HG03095 (cell line): ENCODE measurements around the gene TGFBR3.
A peak's percentile ranks its signal among the peaks of the same experiment; 100 is the strongest.

Experiments
- ATAC-seq: cut with Tn5 transposase; IDR thresholded peaks from one replicate; pipeline ENCODE4 v1.9.1; 2021; ENCODE audit warnings: moderate library complexity; ENCODE audit not compliant: unreplicated experiment

TGFBR3 gene

GRCh38 chr1:91803847-91804545 is 82.0 kb downstream of the TGFBR3 start:
- ATAC-seq = peak; percentile 75

GRCh38 chr1:91803123-91803522 is 82.8 kb downstream of the TGFBR3 start:
- ATAC-seq = no peak

- ATAC-seq = no peak
Measured at GRCh38 chr1:91801496-91802115, 84.3 kb downstream of the TGFBR3 start.

DNA sequence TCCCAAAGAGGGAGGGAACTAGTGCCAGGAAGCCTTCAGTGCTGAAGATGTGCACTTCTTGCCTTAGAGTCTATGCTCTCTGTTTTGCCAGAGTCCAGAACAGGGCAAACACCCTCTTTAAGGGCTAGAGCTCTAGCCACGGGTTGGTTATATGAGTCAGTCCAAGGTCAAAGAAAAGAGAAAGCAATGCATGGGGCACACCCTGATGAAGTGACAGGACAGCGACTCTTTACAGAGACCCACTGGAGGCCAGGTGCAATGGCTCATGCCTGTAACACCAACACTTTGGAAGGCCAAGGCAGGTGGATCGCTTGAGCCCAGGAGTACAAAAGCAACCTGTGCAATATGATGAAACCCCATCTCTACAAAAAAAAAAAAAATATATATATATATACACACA is 86.1 kb downstream of the TGFBR3 start:
- no peak for ATAC-seq

- ATAC-seq = no peak
Measured at GRCh38 chr1:91799159-91799558, 86.8 kb downstream of the TGFBR3 start.

DNA sequence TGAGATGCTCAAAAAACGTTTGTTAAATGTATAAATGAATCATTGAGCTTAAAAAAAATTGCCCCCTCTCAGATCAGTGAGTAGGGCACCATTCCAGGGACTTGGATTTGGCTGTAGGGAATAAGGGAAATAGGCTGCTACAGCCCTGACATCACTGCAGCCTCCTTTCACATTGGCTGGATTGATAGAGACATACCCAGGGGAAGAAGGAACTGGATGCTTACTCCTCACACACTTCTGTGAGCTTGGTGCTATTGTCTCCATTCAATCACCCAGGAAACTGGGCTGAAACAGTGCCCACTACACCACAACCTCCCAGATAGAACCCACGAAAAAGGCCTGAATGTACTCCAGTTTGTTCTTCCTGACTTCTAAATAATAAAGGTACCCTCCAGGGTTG is 87.2 kb downstream of the TGFBR3 start:
- no peak for ATAC-seq

- ATAC-seq = no peak
Measured at GRCh38 chr1:91798241-91798648, 87.7 kb downstream of the TGFBR3 start.

DNA sequence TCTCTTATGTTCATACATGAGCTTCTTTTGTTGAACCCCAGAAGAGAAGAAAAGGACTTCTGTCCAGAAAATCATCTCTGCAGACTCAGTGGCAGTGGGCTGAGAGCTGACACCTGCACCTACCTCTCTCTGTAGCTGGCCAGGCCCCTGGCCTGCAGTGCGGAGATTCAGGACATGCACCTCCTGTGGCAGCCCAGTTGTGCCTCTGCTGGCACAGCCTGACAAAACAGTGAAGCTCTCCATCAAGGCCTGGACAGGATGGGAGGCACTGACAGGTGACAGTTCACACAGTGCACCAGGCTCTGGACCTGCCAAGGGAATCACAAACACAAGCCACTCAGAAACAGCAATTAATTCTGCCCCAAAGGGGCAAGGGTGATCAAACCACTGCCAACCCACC is 88.8 kb downstream of the TGFBR3 start:
- no peak for ATAC-seq

DNA sequence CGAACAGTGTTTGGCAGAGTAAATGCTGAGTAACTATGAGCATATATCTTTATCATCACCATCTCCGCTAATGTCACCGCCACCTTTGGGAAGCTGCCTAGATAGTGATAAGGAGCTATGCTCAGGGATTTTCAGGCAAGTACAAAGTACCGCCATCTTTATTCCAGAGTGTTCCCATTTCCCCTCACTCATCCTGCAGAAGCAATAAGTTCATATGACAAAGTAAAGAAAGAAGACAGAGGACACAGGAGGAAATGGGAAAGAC is 89.6 kb downstream of the TGFBR3 start:
- no peak for ATAC-seq

- no peak for ATAC-seq
Measured at GRCh38 chr1:91795591-91796389, 90.2 kb downstream of the TGFBR3 start.

DNA sequence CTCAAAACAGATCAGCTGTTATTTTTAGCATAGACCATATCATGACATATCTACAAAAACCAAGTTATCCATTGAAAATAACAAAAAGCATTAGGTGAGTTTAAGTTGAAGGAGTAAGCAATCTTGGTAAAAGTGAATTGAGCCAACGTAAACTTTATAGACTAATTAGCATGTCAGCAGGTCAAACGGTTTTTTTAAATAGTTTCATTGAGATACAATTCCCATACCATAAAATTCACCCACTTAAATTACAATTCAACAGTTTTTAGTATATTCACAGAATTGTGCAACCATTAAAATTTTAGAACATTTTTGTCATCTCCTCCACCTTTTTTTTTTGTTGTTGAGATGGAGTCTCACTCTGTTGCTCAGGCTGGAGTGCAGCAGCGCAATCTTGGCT is 92.1 kb downstream of the TGFBR3 start:
- ATAC-seq = no peak

DNA sequence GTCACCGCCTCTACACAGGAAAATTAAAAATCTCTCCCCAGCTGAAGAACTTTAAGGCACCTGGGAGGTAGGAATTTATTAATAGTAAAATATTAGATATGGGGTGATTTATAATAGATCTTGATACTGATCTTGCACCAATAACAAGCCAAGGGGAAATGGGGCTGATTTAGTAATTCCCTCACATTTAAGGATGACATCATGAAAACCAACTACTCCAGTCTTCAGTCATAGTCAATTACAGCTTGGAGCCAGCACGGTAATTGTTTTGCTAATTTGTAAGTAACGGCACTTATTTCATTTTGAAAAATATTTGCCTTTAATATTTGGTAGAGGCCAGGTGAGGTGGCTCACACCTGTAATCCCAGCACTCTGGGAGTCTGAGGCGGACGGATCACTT is 92.8 kb downstream of the TGFBR3 start:
- ATAC-seq = no peak

GRCh38 chr1:91792489-91793071 is 93.4 kb downstream of the TGFBR3 start:
- no peak for ATAC-seq

DNA sequence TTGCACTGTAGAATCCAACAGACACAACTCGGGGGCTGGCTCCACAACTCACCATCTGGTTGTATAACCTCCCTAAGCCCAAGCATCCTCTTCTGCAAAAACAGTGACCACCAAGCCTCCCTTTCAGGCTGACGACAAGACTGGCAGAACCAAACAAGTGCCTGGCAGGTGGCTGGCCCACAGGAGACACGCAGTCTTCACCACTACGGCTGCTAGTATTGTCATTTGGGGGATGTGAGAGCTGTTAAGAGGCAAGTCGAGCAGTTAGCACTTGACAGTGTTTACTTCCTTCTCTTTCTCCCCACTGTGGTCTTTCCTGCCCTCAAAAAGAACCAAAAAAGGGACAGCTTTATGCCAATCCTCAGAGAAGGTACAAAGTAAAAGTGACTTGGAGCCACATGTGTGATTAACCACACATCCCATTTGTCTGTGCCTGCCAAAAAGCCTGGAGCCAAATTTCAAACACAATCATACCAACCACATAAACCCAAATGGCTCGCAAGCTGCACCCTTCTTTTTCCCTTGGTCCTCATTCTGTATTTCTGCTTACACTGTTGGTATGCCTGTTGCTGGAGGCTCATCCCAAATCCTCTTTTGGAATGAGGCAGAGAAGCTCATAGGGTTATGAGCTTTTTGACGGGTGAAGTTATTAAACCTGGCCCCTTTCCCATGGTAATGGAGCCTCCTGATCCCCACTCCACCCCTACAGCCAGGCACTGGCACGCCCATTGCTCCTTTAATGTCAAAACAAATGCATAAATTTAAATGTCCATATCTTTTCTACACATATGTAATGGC is 94.1 kb downstream of the TGFBR3 start:
- no peak for ATAC-seq

DNA sequence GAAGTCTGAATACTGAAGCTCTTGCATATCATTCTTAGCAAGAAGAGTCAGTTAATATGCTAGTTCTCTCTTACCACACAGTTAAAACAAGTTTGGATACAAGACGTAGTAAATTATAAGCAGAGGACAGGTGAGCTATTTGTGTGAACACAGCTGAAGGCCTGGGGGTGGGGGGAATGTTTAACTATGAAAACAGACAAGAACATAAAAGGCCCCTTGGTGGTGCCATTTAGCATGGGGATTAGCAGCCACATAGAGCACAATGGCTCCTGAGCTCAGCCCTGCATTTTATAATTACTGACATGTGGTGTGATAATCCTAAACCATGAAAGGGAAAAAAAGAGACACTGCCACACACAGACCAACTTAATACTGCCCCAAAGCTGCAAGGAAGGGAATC is 94.8 kb downstream of the TGFBR3 start:
- ATAC-seq = no peak

DNA sequence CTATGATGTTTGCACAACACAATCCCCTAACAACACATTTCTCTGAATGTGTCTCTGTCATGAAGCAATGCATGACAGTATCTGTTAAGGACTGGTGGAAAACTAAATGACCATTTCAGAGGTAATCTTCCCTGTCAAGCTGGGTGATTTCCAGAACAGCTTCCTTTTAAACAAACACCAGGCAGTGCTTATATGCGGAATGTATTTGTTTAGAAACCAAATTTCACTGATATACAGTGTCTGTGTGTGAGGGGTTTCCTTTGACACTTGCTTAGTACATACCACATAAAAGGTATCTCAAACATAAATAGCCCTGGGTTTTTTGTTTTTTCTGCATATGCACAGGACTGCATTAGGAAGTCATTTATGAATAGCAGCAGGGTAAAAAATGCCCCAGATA is 95.6 kb downstream of the TGFBR3 start:
- ATAC-seq = no peak

- no peak for ATAC-seq
Measured at GRCh38 chr1:91789273-91789997, 96.5 kb downstream of the TGFBR3 start.

- ATAC-seq = no peak
Measured at GRCh38 chr1:91787919-91788318, 98.0 kb downstream of the TGFBR3 start.

DNA sequence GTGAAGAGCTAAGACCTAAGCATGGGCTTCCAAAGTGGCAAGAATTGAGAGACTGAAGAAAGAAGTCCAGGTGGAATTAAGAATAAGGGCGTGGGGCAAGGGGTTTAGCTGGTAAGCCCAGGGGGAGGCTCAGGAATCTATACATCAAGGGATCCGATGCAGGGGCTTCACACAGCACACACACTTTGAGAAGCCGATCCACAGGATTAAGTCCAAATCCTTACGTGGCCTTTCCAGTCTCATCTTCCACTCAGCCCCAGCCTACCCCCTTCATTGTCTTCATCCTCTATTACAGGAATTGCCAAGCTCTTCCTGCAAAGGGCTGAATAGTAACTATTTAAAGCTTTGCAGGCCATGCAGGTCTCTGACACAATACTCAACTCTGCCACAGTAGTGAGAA is 101.3 kb downstream of the TGFBR3 start:
- no peak for ATAC-seq

GRCh38 chr1:91784191-91784590 is 101.8 kb downstream of the TGFBR3 start:
- no peak for ATAC-seq
